ENCODE measurements around the gene SAXO1.
"Not testable (repeated sequence)": the region's sequence is repeated elsewhere in the genome, so short reads cannot be mapped to it uniquely, and the experiment has no call there.

The SAXO1 gene

DNA sequence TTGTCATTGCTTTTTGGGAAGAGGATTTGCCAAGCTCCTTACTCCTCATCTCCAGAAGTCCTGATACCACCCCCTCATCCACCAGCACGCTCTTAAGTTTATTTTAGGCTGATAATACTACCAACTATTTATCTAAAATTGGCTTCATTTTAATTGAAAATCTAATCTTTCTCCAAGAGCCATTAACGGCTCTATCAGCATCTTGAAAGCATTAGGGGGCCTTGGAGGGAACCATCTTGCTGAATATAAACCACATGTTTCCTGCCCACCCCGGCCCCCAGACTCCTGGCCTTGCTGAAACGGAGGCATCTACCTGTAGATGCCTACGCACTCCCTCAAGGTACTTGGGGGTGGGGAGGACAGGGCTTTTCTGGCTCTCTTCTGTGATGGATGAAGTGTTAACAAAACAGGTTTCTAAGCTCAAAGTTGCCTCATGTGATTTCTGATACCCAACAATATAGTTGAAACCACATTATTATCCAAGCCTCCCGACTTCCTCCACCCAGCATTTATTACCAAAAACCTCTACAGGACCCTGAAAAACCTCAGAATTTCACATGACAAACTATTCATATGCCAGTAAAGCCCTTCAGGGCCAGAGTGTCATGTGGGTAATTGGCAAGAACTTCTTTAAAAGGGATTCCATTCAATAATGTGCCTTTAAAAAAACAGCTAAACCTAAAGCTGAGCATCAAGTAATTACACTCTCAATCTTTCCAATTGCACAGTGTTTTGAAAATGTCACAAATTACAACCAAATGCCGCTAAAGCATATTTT is 96.7 kb downstream of the SAXO1 start:
- ChIA-PET POLR2A (no interaction called here), CTCF (no interaction called here)
- TF ChIP-seq, protein P1, sequence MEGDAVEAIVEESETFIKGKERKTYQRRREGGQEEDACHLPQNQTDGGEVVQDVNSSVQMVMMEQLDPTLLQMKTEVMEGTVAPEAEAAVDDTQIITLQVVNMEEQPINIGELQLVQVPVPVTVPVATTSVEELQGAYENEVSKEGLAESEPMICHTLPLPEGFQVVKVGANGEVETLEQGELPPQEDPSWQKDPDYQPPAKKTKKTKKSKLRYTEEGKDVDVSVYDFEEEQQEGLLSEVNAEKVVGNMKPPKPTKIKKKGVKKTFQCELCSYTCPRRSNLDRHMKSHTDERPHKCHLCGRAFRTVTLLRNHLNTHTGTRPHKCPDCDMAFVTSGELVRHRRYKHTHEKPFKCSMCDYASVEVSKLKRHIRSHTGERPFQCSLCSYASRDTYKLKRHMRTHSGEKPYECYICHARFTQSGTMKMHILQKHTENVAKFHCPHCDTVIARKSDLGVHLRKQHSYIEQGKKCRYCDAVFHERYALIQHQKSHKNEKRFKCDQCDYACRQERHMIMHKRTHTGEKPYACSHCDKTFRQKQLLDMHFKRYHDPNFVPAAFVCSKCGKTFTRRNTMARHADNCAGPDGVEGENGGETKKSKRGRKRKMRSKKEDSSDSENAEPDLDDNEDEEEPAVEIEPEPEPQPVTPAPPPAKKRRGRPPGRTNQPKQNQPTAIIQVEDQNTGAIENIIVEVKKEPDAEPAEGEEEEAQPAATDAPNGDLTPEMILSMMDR (IDR thresholded peaks at IDR 0.05; ENCODE audit: control extremely low read depth, extremely low read depth, low read depth, missing control alignments) = no peak
- DNase-seq (ENCODE audit: extremely low spot score) = no peak

DNA sequence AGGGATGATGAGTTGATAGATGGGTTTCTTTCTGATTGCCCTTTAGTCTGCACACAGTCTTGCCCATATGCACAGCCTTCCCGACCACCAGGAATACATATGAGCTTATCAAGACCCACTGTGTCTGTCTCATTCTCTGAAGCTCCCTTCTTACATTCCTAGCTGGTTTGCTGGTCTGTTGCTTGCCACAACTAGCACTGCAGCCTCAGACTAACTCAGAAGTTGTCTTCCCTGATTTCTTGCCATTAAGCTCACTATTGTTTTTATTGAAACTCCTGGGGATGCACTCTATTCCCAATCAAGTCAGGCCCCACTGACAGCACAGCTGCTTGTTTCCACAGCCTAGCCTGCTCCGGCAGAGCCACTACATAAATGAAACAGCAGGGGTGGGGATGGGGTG is 97.5 kb downstream of the SAXO1 start:
- TF ChIP-seq, protein P1 (IDR thresholded peaks at IDR 0.05; ENCODE audit: control extremely low read depth, extremely low read depth, low read depth, missing control alignments) = no peak
- CTCF ChIA-PET = no interaction called here
- POLR2A ChIA-PET = no interaction called here
- no peak for DNase-seq (ENCODE audit: extremely low spot score)

DNA sequence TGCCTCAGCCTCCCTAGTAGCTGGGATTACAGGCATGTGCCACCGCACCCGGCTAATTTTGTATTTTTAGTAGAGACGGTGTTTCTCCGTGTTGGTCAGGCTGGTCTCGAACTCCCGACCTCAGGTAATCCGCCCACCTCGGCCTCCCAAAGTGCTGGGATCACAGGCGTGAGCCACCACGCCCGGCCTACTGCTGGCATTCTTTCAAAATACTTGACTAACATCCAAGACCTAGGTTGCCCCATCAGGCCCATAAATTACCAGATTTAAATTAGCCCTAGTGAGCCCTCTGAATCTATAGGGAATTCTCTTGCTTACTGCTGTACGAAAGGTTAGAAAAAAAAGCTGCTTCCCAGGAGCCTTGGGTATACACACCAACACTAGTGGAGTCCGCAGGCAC is 102.4 kb downstream of the SAXO1 start:
- DNase-seq (ENCODE audit: extremely low spot score); POLR2A ChIA-PET: not testable (repeated sequence)
- CTCF ChIA-PET = interaction anchor here (1.1 kb wide), 1 partner anchor 155 kb away, joined by 3 read pairs; no protein-coding TSS in a partner anchor

DNA sequence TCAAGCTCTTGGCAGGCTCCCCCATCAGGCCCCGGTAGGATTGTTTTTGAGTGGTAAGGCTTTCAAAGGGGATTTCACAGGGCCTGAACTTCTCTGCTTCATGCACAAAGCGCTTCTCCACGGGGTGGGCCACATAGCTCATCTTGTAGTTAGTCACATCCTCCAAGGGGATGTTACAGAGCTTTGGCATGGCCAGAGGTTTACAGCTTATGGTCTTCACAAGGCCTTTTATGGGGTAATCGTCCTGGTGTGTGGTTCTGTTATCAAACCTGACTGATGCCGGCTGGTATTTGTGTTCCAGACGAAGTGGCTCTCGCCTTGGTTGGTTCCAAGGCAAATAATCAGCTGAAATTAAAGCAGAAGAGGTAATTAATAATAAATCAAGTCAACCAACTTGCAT is 104.3 kb downstream of the SAXO1 start:
- ChIA-PET CTCF (interaction anchor here (0.9 to 1.1 kb wide), 3 partner anchors 16 to 99 kb away, joined by 3 to 4 read pairs (median 3); no protein-coding TSS in a partner anchor), POLR2A (no interaction called here)
- TF ChIP-seq, protein P1 (IDR thresholded peaks at IDR 0.05; ENCODE audit: control extremely low read depth, extremely low read depth, low read depth, missing control alignments) = no peak
- DNase-seq (ENCODE audit: extremely low spot score) = no peak

DNA sequence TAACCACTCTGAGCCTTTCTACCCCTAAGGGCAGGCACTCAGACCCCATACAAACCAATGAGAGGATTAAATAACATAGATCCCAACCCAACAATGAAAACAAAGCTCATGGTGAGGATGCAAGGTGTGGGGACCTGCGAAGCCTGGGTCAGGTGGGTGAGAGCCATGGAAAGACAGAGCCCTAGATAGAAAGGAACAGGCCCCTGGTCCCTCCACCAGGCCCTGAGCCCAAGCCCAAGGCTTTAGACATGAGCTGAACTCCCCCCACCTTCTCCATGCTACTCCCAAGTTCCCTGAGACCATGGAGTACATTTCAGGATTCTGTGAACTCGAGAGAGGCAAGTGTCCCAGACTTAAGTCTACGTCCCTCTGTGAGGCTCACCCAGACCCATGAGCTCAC is 106.5 kb downstream of the SAXO1 start:
- ChIA-PET POLR2A (no interaction called here), CTCF (interaction anchor here (0.6 to 1.3 kb wide), 2 partner anchors 16 to 108 kb away, joined by 3 read pairs; no protein-coding TSS in a partner anchor)
- TF ChIP-seq, protein P1 (IDR thresholded peaks at IDR 0.05; ENCODE audit: control extremely low read depth, extremely low read depth, low read depth, missing control alignments) = no peak
- no peak for DNase-seq (ENCODE audit: extremely low spot score)

DNA sequence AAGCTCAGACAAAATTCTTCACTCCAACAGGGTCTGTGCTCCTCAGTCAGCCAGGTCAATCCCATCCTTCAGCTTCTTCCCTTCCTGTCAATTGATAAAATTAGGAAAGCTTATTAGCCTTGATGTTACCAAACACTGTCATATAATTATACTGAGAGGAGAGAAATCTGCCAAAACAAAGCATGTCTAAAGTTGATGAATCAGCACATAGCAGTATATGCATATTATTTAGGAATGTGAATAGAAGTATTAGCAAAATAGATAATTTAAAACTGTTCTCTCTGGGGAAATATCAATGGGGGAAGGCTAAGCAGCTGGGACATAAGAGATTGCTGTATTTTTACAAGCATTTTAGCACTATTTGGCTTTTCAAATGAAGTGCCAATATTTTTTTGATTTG is 107.1 kb downstream of the SAXO1 start:
- TF ChIP-seq, protein P1 (IDR thresholded peaks at IDR 0.05; ENCODE audit: control extremely low read depth, extremely low read depth, low read depth, missing control alignments) = no peak
- ChIA-PET CTCF (interaction anchor here (1.3 kb wide), 1 partner anchor 15 kb away, joined by 3 read pairs; no protein-coding TSS in a partner anchor), POLR2A (no interaction called here)
- no peak for DNase-seq (ENCODE audit: extremely low spot score)

DNA sequence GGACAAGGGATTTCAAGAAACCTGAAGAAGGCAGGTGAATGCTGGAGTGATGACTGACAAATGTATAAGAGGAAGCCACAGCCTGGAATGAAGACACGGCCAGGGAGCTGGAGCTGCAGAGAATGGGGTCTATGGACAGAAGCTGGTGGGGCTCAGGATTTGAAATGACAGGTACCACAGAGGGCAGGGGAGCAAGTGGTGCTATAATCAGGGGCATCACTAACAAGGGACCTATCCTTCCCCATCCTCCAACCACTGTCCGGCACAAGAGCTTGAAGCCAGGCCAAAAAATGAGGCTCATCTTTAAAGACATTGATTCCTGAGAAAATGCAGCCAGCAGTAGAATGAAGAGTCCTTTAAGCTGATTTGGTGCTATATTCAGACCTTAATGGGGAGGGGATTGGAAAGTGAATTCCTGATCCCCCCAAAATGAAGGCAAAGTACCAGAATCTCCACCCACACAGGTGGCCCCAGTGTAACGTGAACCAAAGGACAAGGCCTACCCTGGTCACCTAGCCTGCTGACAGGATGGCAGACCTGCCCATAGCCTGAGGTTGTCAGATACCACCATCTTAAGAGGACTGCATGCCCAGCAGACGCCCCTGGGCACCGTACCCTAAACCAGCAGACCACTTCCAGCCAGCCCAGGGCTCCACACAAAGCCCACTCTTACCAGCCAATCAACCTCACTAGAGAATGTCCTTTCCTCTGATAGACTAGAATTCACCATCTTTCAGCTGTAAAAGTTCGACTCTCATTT is 109.2 kb downstream of the SAXO1 start:
- TF ChIP-seq, protein P1 (IDR thresholded peaks at IDR 0.05; ENCODE audit: control extremely low read depth, extremely low read depth, low read depth, missing control alignments) = no peak
- no peak for DNase-seq (ENCODE audit: extremely low spot score)
- POLR2A ChIA-PET = no interaction called here
- CTCF ChIA-PET = no interaction called here
